ENCODE data around the gene PPP1R2B.

PPP1R2B gene

GRCh38 chr5:156879665-156880285 is 29.7 kb downstream of the PPP1R2B start:
- no peak for DNase-seq (ENCODE audit: low read depth)

- no peak for DNase-seq (ENCODE audit: low read depth)
Measured at GRCh38 chr5:156883316-156883875, 33.3 kb downstream of the PPP1R2B start.

GRCh38 chr5:156888520-156888919 is 38.4 kb downstream of the PPP1R2B start:
- no peak for DNase-seq (ENCODE audit: low read depth)

- DNase-seq (ENCODE audit: low read depth): no peak
Measured at GRCh38 chr5:156892223-156892622, 42.1 kb downstream of the PPP1R2B start.

GRCh38 chr5:156892864-156893263 is 42.8 kb downstream of the PPP1R2B start:
- no peak for DNase-seq (ENCODE audit: low read depth)

GRCh38 chr5:156893517-156893916 is 43.4 kb downstream of the PPP1R2B start:
- DNase-seq (ENCODE audit: low read depth): no peak

GRCh38 chr5:156896546-156896945 is 46.5 kb downstream of the PPP1R2B start:
- no peak for DNase-seq (ENCODE audit: low read depth)
